ENCODE measurements around the gene CRYL1. TPM values are rescaled to one million over a fixed set of nuclear protein-coding genes. Genes with fewer than 3 reads are reported as not detected.

CRYL1 gene
- total and polyA plus RNA-seq, 2 of the 13 experiments (the other 11 are each of a cell fraction or from before 2014, with no cell fraction given): 57.2 to 115 TPM

DNA sequence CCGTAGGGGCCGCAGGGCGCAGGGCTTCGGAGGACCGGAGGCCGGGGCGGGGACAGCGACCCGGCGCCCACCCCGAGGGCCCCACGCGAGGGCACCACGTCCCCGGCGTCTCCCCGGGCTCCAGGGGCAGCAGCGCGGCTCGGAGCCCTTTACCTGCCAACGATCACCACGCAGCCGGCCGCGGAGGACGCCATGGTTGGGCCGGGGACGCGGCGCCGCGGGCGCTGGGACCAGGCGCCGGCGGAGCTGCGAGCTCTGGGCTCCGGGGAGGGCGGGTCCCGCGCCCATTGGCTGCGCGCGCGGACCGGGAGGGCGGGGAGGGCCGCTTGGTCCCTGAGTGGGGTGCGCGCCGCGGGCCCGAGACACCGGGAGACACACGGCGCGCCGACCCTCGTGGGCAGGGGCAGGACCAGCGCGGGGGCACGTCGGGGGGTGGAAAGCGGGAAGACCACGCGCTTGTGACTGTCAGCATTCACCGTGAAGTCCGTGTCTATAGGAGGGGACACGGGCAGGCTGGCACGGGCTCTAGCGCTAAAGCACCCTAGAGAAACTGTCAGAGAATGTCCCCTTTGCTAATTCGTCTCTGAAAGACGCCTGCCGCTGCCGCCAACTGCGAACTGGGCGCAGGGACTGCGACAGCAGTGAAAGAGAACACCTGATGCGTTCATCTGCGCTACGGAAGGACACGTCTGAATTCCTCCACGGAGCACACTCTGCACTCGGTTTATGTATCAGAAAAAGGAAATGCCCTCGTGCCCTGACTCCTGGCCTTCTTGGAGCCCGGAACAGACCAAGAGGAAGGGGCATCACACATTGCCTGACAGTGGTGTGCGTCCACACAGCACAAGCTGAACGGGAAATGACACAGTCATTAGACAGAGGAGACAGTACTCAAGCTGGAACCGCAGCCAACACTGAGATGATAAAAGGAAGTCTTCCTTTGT is at the start of gene CRYL1 (continued):
- TF ChIP-seq, protein P1, sequence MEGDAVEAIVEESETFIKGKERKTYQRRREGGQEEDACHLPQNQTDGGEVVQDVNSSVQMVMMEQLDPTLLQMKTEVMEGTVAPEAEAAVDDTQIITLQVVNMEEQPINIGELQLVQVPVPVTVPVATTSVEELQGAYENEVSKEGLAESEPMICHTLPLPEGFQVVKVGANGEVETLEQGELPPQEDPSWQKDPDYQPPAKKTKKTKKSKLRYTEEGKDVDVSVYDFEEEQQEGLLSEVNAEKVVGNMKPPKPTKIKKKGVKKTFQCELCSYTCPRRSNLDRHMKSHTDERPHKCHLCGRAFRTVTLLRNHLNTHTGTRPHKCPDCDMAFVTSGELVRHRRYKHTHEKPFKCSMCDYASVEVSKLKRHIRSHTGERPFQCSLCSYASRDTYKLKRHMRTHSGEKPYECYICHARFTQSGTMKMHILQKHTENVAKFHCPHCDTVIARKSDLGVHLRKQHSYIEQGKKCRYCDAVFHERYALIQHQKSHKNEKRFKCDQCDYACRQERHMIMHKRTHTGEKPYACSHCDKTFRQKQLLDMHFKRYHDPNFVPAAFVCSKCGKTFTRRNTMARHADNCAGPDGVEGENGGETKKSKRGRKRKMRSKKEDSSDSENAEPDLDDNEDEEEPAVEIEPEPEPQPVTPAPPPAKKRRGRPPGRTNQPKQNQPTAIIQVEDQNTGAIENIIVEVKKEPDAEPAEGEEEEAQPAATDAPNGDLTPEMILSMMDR (CRISPR knock-in tag; IDR thresholded peaks at IDR 0.05): no peak
- TF ChIP-seq, protein P2, sequence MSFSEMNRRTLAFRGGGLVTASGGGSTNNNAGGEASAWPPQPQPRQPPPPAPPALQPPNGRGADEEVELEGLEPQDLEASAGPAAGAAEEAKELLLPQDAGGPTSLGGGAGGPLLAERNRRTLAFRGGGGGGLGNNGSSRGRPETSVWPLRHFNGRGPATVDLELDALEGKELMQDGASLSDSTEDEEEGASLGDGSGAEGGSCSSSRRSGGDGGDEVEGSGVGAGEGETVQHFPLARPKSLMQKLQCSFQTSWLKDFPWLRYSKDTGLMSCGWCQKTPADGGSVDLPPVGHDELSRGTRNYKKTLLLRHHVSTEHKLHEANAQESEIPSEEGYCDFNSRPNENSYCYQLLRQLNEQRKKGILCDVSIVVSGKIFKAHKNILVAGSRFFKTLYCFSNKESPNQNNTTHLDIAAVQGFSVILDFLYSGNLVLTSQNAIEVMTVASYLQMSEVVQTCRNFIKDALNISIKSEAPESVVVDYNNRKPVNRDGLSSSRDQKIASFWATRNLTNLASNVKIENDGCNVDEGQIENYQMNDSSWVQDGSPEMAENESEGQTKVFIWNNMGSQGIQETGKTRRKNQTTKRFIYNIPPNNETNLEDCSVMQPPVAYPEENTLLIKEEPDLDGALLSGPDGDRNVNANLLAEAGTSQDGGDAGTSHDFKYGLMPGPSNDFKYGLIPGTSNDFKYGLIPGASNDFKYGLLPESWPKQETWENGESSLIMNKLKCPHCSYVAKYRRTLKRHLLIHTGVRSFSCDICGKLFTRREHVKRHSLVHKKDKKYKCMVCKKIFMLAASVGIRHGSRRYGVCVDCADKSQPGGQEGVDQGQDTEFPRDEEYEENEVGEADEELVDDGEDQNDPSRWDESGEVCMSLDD (CRISPR knock-in tag; IDR thresholded peaks at IDR 0.05; ENCODE audit: borderline replicate concordance): no peak
- TF ChIP-seq ZNF792 (CRISPR knock-in tag; IDR thresholded peaks at IDR 0.05): no peak
- no peak for TF ChIP-seq ZNF17 (CRISPR knock-in tag; IDR thresholded peaks at IDR 0.05)
- TF ChIP-seq SMC3 (IDR thresholded peaks at IDR 0.05; ENCODE audit: low read length): no peak
- TF ChIP-seq, protein P3, sequence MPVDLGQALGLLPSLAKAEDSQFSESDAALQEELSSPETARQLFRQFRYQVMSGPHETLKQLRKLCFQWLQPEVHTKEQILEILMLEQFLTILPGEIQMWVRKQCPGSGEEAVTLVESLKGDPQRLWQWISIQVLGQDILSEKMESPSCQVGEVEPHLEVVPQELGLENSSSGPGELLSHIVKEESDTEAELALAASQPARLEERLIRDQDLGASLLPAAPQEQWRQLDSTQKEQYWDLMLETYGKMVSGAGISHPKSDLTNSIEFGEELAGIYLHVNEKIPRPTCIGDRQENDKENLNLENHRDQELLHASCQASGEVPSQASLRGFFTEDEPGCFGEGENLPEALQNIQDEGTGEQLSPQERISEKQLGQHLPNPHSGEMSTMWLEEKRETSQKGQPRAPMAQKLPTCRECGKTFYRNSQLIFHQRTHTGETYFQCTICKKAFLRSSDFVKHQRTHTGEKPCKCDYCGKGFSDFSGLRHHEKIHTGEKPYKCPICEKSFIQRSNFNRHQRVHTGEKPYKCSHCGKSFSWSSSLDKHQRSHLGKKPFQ (CRISPR knock-in tag; IDR thresholded peaks at IDR 0.05; ENCODE audit: insufficient replicate concordance): no peak
- peak; percentile 26 for TF ChIP-seq SPEN (CRISPR knock-in tag; IDR thresholded peaks at IDR 0.05; ENCODE audit: low read depth)
- no peak for TF ChIP-seq ARNT (IDR thresholded peaks at IDR 0.05)
- no peak for TF ChIP-seq ZNF124 (CRISPR knock-in tag; IDR thresholded peaks at IDR 0.05)
- TF ChIP-seq SOX5 (CRISPR knock-in tag; IDR thresholded peaks at IDR 0.05; ENCODE audit: borderline replicate concordance): peak; percentile 14; the same call in 1 of the 2 replicates
- TF ChIP-seq ZNF782 (CRISPR knock-in tag; IDR thresholded peaks at IDR 0.05; ENCODE audit: borderline replicate concordance): no peak
- 0 out of 2 replicates have a peak, but pooled peaks have one; percentile 35 for TF ChIP-seq XBP1 (CRISPR knock-in tag; IDR thresholded peaks at IDR 0.05)
- TF ChIP-seq POLR2AphosphoS2 (IDR thresholded peaks at IDR 0.05; ENCODE audit: low read depth, low read length): no peak
- peak; percentile 59 for TF ChIP-seq ZBTB7B (CRISPR knock-in tag; IDR thresholded peaks at IDR 0.05)
- TF ChIP-seq RBFOX2 (IDR thresholded peaks at IDR 0.05; ENCODE audit: low read depth, low read length): peak; percentile 96
- no peak for TF ChIP-seq ZNF569 (CRISPR knock-in tag; IDR thresholded peaks at IDR 0.05; ENCODE audit: borderline replicate concordance)
- no peak for TF ChIP-seq TAF15 (IDR thresholded peaks at IDR 0.05; ENCODE audit: low read depth, low read length, poor library complexity, severe bottlenecking)
- 0 out of 2 replicates have a peak, but pooled peaks have one; percentile 15 for TF ChIP-seq DR1 (CRISPR knock-in tag; IDR thresholded peaks at IDR 0.05)
- TF ChIP-seq, protein P4, sequence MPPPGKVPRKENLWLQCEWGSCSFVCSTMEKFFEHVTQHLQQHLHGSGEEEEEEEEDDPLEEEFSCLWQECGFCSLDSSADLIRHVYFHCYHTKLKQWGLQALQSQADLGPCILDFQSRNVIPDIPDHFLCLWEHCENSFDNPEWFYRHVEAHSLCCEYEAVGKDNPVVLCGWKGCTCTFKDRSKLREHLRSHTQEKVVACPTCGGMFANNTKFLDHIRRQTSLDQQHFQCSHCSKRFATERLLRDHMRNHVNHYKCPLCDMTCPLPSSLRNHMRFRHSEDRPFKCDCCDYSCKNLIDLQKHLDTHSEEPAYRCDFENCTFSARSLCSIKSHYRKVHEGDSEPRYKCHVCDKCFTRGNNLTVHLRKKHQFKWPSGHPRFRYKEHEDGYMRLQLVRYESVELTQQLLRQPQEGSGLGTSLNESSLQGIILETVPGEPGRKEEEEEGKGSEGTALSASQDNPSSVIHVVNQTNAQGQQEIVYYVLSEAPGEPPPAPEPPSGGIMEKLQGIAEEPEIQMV (CRISPR knock-in tag; IDR thresholded peaks at IDR 0.05; ENCODE audit: low read depth): no peak; the same call in 1 of the 2 replicates
- TF ChIP-seq KLF13 (CRISPR knock-in tag; IDR thresholded peaks at IDR 0.05): no peak
- TF ChIP-seq BRCA1 (CRISPR knock-in tag; IDR thresholded peaks at IDR 0.05): peak; percentile 62; the same call in 1 of the 2 replicates
- TF ChIP-seq SATB2 (CRISPR knock-in tag; IDR thresholded peaks at IDR 0.05): 0 out of 2 replicates have a peak, but pooled peaks have one; percentile 49
- TF ChIP-seq TCF7L2 (IDR thresholded peaks at IDR 0.05; ENCODE audit: low read depth, low read length): no peak

Data from HepG2 (cell line).